HG03558 (cell line): ENCODE data around the gene ENOSF1.
A peak's percentile ranks its signal among the peaks of the same experiment; 100 is the strongest.

ENCODE experiments used
- ATAC-seq: cut with Tn5 transposase; IDR thresholded peaks from one replicate; pipeline ENCODE4 v1.9.1; 2021; ENCODE audit warnings: moderate number of reproducible peaks; ENCODE audit not compliant: unreplicated experiment; ENCODE audit errors: extremely low read depth

ENOSF1 gene

DNA sequence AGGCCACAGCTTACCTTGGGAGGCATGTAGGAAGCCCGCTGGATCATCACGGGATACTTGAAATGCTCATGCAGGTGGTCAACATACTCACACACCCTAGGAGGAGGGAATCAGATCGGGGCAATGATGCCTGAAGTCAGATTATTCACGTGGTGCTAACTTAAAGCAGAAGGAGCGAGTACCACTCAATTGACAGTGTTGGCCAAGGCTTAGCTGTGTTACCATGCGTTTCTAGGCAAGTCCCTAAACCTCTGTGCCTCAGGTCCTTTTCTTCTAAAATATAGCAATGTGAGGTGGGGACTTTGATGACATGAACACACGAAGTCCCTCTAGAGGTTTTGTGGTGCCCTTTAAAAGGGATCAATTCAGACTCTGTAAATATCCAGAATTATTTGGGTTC, 37.1 kb downstream of the ENOSF1 start:
- ATAC-seq, result no peak

- no peak for ATAC-seq
Observed at GRCh38 chr18:673769-674168, 38.7 kb downstream of the ENOSF1 start.

DNA sequence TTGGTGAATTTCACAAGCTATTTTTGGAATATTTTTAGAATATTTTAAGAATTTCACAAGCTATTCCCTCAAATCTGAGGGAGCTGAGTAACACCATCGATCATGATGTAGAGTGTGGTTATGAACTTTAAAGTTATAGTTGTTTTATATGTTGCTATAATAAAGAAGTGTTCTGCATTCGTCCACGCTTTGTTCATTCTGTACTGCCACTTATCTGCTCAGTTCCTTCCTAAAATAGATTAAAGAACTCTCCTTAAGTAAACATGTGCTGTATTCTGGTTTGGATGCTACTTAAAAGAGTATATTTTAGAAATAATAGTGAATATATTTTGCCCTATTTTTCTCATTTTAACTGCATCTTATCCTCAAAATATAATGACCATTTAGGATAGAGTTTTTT, 39.1 kb downstream of the ENOSF1 start:
- ATAC-seq, result no peak

- ATAC-seq, result no peak
Observed at GRCh38 chr18:671405-671804, 41.0 kb downstream of the ENOSF1 start.

DNA sequence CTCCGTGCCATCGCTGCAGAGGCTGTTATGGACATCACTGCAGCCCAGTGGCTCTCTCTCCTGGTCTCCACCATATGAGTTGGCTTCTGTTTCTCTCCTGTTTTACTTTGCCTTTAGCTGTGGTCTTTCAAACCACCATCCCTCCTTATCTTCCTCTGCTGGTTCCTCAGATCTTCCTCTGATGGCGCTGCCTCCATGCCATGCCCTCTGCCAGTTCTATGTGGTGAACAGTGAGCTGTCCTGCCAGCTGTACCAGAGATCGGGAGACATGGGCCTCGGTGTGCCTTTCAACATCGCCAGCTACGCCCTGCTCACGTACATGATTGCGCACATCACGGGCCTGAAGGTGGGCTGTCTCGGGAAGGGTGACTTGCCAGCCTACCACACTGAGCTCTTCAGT, 41.9 kb downstream of the ENOSF1 start:
- ATAC-seq, result no peak

DNA sequence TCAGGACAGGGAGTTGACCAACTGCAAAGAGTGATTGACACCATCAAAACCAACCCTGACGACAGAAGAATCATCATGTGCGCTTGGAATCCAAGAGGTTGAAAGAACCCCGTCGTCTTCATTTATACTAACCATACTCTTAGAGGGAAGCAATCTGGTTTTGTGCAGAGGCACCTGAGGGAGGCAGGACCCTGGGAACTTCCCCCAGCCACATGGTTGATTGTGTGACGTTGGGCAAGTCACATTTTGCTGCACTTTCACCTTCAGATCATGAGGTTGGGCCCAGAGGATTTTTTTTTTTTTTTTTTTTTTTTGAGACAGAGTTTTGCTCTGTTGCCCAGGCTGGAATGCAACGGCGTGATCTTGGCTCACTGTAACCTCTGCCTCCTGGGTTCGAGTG, 43.4 kb downstream of the ENOSF1 start:
- ATAC-seq, result no peak

DNA sequence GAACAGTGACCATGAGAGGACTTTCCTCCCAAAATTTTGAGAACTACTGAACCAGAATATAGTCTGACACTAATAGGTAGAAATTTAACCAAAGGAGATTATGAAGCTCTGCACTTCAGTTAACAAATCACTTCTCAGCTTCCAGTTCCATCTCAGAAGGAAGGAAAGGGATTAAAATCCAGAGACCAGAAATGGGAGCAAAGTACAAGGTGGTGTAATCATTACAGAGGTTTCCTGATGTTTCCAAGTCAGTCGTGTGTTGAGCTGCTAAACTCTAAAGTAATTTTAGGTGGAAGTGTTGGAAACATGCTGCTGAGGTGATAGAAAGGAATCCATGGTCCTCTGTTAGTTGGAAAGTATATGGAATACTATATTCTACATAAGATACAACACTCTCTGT, 44.2 kb downstream of the ENOSF1 start:
- ATAC-seq, result no peak

DNA sequence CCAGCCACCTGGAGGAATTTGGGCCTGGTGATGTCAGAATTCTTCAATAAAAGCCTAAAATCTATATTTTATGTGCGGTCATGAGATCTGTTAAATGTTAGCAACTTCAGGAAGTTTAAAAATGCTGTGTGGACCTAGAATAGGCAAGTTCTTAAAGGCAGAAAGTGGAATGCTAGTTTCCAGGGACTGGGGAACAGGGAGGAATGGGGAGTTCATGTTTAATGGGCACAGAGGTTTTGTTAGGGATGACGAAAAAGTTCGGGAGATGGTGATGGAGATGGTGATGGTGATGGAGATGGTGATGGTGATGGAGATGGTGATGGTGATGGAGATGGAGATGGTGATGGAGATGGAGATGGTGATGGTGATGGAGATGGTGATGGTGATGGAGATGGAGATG, 45.8 kb downstream of the ENOSF1 start:
- no peak for ATAC-seq

GRCh38 chr18:666177-666576, 46.3 kb downstream of the ENOSF1 start:
- no peak for ATAC-seq

DNA sequence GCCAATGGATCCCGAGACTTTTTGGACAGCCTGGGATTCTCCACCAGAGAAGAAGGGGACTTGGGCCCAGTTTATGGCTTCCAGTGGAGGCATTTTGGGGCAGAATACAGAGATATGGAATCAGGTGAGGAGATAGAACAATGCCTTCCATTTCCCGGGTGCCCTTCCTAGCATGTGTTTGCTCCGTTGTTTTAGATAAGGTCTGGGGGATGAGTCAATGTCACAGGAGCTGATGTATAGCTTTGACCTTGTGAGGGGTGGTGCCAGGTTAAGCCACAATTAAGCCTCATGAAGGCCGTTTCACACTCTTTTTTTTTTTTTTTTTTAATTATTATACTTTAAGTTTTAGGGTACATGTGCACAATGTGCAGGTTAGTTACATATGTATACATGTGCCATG, 50.2 kb downstream of the ENOSF1 start:
- ATAC-seq, result no peak

- ATAC-seq, result no peak
Observed at GRCh38 chr18:659597-659996, 52.8 kb downstream of the ENOSF1 start.

DNA sequence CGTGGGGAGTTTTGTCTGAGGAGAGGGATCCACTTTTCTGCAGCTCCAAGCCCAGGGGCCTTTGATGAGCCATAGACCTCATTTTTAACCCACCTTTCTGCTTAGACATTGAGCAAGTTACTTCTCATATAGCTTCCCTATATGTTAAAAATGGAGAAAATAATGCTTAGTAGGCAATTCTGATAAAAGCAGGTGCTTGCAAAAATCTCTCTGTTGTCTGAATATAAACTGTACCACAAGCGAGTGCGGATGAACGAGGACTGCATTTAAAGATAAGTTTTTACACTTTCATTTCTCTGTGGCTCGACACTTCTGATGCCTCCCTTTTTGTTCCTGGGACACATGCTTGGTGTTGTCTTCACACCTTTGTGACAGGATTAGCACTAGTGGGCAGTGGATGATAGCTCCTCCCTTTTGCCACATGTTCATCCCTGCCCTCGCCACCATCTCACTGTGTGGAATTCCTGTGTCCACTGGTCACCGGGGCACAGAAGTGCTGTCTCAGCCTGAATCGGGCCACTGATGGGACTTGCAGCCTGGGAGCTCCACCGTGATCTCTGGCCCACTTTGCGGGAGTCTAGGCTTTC, 53.4 kb downstream of the ENOSF1 start:
- no peak for ATAC-seq

GRCh38 chr18:658001-658946, 54.2 kb downstream of the ENOSF1 start:
- ATAC-seq, result peak; percentile 47

DNA sequence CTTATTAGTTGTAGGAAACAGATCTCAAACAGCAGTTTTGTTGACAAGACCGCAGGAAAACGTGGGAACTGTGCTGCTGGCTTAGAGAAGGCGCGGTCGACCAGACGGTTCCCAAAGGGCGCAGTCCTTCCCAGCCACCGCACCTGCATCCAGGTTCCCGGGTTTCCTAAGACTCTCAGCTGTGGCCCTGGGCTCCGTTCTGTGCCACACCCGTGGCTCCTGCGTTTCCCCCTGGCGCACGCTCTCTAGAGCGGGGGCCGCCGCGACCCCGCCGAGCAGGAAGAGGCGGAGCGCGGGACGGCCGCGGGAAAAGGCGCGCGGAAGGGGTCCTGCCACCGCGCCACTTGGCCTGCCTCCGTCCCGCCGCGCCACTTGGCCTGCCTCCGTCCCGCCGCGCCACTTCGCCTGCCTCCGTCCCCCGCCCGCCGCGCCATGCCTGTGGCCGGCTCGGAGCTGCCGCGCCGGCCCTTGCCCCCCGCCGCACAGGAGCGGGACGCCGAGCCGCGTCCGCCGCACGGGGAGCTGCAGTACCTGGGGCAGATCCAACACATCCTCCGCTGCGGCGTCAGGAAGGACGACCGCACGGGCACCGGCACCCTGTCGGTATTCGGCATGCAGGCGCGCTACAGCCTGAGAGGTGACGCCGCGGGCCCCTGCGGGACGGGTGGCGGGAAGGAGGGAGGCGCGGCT, 55.0 kb downstream of the ENOSF1 start, which contains the start of gene TYMS:
TYMS (plus strand) TSS at position 343 of the 690 bp plus-strand sequence; CDS start at position 433, 90 bp downstream.
- peak; percentile 24 for ATAC-seq

GRCh38 chr18:655445-655844, 57.0 kb downstream of the ENOSF1 start:
- ATAC-seq, result no peak

GRCh38 chr18:654601-655000, 57.8 kb downstream of the ENOSF1 start:
- ATAC-seq, result no peak

DNA sequence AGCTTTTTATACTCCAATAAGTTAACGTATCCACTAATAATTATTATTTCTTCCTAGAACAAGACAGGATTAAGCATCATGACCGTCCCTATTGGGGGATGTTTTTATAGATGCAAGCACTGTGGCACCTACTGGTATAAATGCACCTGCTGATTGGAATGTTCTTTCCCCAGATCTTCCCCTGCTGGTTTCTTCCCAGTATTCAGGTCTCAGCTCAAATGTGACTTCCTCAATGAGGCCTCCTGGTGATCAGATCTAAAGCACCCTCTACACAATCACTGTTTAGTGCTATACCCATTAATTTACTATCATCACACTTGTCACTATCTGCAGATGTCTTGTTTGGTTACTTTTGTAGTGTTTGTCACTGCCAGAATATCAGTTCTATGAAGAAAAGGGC, 58.9 kb downstream of the ENOSF1 start:
- no peak for ATAC-seq

- no peak for ATAC-seq
Observed at GRCh38 chr18:652131-652530, 60.3 kb downstream of the ENOSF1 start.

- ATAC-seq, result peak; percentile 93
Observed at GRCh38 chr18:650428-650858, 62.0 kb downstream of the ENOSF1 start.

- no peak for ATAC-seq
Observed at GRCh38 chr18:649341-649740, 63.1 kb downstream of the ENOSF1 start.

DNA sequence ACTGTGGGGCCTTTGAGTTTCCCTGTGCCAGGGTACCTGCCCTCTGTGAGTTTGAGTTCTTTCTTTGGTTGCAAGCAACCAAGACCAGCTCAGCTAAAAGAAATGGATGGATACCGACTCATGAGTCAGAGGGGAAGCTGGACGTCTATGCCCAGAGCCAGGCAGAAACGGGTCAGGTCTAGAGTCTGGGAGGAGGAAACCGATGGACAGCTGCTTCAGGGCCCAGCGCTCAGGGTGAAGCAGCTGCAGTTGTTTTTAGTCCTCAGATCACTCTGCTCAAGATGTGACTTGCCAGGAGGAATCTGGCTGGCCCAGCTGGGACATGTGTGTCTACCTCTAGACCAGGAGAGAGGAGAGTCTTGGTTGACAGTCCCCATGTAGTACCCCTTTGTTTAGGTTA, 65.1 kb downstream of the ENOSF1 start:
- ATAC-seq, result no peak
